HG02870 (cell line): ENCODE results near the gene VAMP4.

Experiments
- ATAC-seq: cut with Tn5 transposase; IDR thresholded peaks from one replicate; pipeline ENCODE4 v1.9.1; 2021; ENCODE audit warnings: mild to moderate bottlenecking, moderate library complexity; ENCODE audit not compliant: unreplicated experiment

The VAMP4 gene, protein sequence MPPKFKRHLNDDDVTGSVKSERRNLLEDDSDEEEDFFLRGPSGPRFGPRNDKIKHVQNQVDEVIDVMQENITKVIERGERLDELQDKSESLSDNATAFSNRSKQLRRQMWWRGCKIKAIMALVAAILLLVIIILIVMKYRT

DNA sequence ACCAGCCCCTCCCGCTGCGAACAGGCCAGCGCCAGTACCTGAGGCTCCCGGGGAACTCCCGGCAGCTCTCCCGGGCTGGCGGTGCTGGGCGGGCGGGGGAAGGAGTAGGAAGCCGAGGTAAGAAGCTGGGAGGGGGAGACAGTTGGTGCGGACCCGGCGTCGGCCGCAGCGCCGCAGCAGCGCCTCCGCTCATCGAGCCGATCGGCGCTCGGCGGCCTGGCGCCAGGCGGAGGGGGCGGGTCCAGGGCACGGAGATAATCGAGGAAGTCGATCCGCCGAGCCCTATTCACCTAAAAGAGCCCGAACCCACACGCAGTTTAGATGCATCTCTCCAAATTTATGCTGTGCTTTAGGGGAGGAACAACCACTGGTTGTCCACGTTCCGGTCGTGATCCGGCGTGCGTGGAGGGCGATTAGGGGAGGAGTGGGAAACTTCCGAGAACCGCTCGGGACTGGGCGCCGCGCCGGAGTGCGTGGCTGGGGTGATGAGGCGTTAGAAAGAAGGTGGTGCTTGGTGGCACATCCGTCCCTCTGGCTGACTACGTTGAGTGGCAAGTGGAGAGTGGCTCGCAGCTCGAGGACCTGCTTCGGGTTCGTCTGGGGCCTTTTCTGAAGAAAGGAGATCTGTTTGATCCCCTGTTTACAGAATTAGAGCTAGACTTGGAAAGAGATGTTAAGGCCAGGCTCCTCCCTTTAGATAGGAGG lies at the start of gene VAMP4:
Gene VAMP4 (minus strand): TSS at position 194 of the 705 bp plus-strand sequence. CDS start 3,651 bp downstream, outside the sequence.
- ATAC-seq = peak; percentile 83

DNA sequence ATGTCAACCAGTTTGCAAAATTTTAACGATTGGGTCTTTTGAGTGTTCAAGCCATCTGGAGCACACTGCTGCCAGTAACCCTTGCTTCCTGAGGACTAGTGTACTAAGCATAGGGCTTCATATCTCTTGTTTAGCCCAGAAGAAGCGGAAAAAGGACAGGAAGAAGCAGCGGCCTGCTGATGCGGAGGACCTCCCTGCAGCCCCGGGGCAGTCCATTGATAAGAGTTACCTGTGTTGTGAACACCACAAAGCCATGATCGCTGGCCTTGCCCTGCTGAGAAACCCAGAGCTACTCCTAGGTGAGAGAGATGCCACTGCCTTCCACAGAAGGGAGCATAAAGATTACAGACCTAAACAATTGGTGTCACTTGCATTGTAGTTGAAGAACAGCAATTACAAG lies 48.5 kb upstream of the VAMP4 start:
- no peak for ATAC-seq

DNA sequence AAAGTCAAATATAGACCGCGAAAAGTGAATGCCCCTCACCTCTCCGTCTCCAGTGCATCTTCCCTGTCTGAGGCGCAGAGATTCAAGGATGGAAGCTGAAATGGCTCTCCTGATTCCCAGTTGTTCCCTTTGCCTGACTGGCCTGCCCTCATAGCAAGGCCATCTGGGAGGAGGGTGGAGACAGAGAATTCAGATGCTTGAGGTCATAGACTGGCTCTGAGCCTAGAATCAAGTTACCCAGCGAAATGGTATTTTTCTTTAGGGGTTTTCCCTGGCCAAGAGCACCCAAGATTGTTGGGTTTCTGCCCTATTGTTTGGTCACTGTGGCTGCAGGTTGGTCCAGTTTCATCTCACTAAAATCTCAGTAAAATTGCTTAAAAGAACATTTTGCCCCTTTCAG lies 46.8 kb upstream of the VAMP4 start:
- ATAC-seq = no peak

DNA sequence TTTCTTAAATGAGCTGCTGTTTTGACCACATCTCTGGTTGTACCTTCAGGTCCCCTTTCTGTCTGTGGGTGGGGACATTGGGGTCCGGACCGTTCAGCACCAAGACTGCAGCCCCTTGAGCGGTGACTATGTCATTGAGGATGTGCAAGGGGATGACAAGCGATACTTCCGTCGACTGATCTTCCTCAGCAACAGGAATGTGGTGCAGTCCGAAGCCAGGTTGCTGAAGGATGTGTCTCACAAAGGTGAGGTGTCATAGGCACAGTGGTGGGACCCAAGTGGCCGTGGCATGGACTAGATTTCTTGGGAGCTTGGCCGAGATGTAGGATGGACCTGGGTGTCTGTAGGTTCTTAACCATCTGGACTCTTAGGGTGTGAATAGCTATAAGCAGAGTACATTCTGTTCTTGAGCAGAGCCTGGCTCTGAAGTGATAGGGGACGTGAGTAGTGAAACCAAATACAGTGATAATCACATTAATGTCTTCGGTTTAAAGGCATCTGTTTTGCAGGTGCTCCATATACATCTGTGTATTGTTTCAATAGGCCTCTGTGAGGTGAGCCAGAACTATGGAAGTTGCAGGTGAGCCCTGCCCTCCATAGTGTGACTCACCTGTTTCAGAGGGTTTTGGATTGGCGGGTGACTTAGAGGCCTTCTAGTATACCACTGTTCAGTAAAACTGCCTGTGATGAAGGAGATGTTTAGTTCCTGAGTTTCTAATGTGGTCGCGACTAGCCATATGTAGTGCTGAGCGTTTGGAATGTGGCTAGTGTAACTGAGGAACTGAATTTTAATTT lies 46.0 kb upstream of the VAMP4 start:
- ATAC-seq = no peak

DNA sequence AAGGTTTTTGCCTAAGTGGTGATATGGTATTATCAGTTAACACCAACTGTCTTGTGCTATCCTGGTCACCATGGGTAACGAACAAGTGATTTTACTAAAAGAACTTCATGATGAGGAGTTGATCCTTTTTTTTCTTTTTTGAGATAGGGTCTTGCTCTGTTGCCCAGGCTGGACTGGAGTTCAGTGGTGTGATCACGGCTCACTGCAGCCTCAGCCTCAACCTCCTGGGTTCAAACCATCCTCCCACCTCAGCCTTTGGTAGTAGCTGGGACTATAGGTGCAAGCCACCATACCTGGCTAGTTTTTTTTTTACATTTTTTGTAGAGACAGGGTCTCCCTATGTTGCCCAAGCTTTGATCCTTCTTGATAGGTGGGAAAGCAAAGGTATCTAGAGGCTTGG lies 44.7 kb upstream of the VAMP4 start:
- ATAC-seq = no peak

DNA sequence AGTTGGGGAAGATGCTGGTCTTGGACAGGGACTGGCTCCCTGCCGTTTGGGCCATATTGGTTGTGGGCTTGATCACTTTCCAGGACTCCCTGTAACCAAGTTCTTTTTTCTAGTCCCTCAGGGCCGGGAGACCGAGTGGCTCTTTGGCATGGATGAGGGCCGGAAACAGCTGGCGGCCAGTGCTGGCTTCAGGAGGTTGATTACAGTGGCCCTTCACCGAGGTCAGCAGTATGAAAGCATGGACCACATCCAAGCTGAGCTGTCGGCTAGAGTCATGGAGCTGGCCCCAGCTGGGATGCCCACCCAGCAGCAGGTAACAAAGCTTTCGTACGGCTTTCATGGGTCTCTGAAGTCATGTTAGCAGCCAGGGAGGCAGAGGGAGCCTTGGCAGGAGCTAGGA lies 43.9 kb upstream of the VAMP4 start:
- ATAC-seq = no peak

DNA sequence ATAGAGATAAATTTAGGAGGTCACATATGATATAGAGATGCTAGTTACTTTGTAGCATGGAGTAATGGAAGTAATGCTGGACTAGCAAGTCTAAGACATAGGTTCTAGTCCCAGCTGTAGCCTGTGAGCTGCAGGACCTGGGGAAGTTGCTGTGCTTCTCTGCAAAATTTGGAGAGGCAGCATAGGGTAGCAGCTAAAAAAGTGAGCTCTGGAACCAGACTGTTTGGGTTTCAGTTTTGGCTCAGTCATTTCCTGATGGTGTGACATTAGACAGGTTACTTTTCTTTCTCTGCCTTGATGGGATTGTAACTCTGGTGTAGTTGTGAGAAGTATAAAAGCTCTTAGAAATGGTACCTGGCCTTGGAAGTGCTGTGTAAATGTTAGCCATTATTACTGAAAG lies 42.9 kb upstream of the VAMP4 start:
- no peak for ATAC-seq

DNA sequence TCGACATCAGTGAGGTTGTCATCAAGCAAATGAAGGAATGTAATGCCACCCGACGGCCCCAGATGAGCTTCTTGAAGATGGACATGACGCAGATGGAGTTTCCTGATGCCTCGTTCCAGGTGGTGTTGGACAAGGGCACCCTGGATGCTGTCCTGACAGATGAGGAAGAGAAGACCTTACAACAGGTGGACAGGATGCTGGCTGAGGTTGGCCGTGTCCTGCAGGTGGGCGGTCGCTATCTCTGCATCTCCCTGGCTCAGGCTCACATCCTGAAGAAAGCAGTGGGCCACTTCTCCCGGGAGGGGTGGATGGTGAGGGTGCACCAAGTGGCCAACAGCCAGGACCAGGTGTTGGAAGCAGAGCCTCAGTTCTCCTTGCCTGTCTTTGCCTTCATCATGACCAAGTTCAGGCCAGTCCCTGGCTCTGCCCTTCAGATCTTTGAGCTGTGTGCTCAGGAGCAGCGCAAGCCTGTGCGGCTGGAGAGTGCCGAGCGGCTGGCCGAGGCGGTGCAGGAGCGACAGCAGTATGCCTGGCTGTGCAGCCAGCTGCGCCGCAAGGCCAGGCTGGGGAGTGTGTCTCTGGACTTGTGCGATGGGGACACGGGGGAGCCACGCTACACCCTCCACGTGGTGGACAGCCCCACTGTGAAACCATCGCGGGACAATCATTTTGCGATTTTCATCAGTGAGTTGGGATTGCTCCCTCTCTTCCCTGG lies 42.1 kb upstream of the VAMP4 start:
- ATAC-seq = no peak

DNA sequence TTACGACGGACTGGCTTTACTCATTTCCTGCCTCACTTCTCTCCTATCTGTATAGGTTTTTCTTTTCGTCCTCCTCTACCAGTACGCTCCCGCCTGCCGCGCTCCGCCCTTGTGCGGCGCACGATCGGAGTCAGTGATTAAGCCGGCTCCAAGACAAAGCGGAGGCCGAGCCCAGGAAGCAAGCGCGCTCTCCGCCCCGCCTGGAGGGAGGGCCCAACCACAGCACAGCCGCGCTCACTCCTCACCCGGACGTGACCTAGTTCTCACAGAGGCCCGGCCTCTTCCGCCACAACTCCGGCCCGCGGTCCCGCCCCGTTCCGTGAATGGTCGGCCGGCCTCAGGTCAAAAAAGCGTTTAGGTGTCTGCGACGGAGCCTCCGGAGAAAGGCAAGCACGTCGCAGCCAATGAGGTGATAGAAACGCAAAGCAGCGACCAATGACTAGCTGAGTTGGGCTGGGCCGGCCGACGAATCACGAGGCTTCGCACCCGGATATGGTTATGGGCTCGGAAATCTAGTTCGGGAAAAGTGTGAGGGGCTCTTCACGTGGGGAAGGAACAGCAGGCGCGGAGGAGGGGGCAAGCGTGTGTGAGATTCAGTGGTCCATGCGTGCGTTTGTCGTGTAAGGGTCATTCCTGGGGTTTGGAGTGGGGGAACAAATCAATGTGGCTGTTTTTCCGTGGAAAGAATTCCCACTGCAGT lies 39.5 kb upstream of the VAMP4 start, which contains the start of gene METTL13:
Gene METTL13 (plus strand): TSS at position 485 of the 700 bp plus-strand sequence. CDS start 308 bp downstream, outside the sequence.
- ATAC-seq = peak; percentile 98

DNA sequence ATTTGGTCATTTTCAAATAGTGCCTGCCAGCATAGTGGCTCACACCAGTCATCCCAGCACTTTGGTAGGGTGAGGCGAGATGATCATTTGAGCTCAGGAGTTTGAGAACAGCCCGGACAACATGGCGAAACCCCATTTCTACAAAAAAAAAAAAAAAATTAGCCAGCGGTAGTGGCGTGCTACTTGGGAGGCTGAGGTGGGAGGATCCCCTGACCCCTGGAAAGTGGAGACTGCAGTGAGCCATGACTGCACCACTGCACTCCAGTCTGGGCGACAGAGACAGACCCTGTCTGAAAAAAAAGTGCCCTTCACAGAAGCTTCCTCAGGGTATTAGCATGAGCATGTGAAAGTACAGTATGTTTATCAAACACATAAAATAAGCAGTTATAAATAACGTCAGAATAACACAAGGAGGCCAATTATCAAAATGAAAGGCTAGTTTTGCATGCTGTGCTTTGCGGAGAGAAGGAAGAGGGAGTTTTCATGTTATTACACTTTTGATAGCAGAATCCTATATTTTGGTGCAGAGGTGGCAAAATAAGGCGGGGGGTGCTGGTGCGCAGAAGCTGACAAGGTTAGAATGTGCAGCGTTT lies 38.8 kb upstream of the VAMP4 start:
- no peak for ATAC-seq

DNA sequence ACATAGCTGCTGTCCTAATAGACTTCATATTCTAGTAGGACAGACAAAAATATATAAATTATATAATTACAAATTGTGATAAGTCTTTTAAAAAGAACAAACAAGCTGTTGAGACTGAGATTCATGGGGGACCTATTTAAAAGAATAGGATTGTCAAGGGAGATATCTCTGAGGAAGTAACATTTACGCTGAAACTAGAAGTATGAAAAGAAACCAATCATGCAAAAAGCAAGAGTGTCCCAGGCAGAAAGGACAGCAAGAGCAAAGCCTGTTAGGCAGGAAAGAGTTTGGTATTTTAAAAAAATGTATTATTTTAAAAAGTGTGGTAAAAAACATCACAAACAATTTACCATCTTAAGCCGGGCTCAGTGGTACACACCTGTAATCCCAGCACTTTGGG lies 30.4 kb upstream of the VAMP4 start:
- no peak for ATAC-seq

DNA sequence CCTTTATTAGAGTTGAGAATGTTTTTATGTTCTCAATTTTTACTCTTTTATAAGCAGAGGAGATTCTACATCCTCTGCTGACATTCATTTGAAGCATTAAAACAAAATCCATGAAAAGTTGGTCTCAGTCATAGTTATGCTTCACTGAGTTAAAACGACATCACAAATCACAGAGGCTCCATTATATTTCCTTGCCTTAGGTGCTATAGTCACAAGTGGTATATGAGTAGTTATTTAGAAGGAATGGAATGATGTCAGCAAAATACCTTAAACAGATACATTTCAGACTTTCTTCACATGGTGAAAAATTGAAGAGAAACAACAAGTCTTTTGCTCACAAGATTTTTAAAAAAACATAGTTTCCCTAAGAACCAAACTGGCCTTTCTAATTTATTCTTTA lies 27.9 kb upstream of the VAMP4 start:
- no peak for ATAC-seq

DNA sequence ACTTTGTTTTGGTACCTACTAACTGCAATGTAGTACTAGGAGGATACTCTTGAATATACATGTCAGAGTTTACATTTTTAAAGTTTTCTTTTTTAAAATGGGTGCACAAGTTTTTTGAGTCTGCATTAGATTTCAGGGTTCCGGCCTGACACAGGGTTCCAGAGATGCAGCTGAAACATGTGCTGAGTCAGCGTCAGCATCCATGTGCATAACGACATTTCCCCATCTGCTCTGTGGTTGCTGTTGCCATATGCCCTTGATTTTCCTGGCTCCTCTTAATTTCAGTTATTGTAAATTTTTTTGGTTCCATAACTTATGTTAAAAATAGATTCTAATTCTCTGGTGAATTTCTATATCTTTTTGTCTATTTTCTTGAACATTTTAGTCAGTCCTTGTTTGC lies 27.3 kb upstream of the VAMP4 start:
- ATAC-seq = no peak

DNA sequence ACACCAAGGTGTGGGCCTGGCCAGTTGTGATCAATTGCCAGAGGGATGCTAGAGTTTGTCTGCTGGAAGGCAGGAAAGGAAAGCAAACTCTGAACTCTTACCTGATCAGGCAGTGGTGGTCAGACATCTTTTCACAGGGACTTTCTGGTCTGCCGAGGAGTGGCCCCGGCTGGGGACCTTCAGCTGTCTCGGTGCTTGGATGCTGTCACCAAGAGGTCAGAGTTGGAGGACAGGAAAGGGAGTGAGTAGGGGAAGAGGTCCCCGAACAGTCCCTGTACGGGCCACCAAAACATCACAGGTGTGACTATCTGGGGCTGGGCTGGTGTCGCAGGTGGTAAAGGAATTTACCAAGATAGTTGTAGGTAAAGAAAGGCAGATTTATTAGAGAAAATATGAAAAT lies 21.9 kb upstream of the VAMP4 start:
- no peak for ATAC-seq

DNA sequence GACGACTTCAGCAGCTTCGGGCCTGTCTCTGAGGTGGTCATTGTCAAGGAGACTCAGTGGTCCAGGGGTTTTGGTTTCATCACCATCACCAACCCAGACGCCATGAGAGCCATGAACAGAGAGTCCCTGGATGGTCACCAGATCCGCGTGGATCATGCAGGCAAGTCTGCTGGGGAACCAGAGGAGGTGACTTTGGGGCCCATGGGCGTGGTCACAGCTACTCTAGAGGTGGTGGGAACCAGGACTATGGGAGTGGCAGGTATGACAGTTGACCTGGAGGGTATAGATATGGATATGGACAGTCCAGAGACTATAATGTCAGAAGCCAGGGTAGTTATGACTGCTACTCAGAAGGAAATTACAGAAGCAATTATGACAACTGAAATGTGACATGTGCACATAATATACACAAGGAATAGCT lies 20.3 kb upstream of the VAMP4 start:
- no peak for ATAC-seq

DNA sequence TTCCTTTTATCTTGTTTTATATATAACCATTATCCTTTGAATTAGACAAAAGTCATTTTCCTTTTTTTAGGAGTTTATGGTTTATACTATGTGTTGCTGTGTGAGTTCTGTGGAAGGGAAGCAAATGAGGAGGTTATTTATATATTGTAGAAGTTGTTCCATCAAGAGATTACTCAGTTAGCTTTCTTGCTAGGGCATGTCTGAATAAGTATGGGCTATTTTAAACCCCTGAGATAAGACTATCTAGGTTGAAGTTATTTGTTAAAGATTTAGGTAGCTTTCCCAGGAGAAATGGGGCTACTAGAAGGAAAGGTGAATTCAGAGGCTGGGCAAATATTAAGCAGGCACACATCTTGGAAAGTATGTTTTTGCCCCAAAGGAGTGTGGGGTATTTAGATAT lies 16.1 kb upstream of the VAMP4 start:
- ATAC-seq = no peak

DNA sequence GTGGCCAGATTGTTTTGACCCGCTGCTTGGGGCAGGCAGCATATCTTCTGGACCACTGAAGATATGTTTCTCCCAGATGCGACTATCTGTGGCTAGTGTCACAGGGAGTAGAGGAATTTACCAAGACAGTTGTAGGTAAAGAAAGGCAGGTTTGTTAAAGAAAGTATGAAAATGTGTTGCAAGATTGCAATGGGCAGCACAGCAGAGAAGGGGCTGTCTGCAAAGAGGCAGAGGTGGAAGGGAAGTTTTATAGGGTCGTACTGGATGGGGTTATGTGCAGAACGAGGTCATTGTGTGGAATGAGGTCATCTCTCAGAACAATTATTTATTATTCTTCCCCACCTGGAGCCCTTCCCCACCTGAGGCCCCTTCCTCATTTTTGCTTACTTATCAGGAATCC lies 15.0 kb upstream of the VAMP4 start:
- no peak for ATAC-seq

DNA sequence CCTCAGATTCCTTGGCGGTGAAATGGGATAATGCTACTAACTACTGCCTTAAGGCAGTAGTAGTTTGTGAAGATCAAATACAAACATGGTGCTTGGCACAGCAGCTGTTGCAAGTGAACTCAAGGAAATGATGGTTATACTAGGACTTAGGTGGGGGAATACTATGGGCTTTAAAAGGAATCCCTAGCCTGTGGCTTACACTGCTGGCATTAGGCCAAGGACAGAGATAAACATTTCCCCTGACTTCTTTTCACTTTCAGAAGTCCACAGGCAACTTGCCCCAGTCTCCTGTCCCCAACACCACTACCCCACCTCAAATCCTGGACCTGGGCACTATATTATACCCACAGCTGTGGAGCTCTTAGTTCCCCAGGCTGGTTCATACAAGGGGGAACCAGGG lies 13.1 kb upstream of the VAMP4 start:
- ATAC-seq = no peak

DNA sequence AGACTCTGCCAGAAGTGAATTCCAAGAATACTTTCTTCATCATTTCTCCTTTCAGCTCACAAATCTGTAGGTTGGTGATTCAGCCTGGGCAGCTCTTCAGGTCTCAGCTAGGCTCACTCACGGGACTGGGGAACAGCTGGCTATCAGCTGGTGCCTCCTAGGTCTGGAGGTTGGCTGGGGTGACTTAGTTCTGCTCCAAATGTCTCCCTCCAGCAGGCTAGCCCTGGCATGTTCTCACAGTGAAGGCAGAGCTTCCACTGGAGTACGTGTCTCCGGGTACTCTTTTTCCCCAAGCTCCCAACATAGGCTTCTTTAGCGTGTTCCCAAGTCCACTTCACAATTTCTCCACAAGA lies 12.5 kb upstream of the VAMP4 start:
- no peak for ATAC-seq

DNA sequence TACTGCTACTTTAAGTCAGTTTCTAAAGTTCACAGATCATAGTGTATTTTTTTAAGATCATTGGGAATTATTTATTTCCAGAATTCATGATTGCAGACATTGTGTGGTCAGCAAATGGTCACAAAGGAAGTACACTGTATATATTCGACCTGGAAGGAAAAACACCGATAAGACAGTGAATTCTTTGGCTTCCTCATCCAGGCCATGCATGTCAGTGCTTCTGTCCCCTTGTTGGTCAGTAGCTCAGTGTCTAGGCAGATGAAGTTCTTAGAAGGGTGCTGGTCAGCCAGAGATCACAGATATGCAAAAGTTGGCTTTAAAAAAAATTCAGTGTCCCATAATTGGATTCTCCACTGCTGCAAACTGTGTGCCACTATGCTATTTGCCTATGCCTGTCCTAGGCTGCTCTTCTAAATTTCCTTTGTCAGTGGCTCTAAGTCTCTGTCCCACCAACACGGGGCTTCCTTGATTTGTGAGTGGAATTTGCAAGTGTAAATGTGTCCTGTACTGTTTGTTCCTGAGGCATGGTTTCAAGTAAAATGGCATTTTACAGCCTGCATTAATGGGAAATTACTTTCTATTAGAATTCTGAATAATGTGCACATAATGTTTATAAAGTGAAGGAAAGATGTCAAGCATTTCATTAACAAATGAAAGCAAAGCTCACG lies 12.0 kb upstream of the VAMP4 start:
- no peak for ATAC-seq
